Epithelial cell of esophagus (primary cell): ENCODE data around the gene PHB1.

Experiments
- DNase-seq: peaks from one replicate; pipeline ENCODE4 v3.0.0; 2010; ENCODE audit warnings: low read depth
- H3K4me3 ChIP-seq: 2 replicates; pipeline ENCODE4 v1.5.1; 2011; ENCODE audit warnings: mild to moderate bottlenecking, low read length, control low read depth
- CTCF ChIP-seq: IDR thresholded peaks from 2 replicates; pipeline ENCODE4 v1.5.1; 2011; ENCODE audit warnings: low read depth, mild to moderate bottlenecking, low read length, control low read depth, inconsistent platforms; ENCODE audit not compliant: insufficient read depth; ENCODE audit errors: missing control alignments

The PHB1 gene

DNA sequence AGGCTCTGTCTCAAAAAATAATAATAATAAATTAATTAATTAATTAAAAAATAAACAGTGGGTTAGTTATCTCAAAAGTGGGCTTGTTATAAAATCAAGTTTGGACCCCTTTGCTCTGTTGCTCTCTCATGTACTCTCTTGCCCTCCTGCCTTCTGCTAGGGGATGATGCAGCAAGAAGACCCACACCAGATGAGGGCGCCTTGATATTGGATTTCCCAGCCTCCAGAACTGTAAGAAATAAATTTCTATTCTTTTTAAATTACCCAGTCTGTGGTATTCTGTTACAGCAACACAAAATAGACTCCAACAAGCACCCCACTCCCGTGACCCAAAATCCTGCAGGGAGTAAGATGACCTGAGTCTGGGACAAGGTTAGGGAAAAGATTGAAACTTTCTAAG is 50.6 kb downstream of the PHB1 start:
- no peak overlapping the region for H3K4me3 ChIP-seq
- no peak for DNase-seq
- TF ChIP-seq CTCF = no peak

DNA sequence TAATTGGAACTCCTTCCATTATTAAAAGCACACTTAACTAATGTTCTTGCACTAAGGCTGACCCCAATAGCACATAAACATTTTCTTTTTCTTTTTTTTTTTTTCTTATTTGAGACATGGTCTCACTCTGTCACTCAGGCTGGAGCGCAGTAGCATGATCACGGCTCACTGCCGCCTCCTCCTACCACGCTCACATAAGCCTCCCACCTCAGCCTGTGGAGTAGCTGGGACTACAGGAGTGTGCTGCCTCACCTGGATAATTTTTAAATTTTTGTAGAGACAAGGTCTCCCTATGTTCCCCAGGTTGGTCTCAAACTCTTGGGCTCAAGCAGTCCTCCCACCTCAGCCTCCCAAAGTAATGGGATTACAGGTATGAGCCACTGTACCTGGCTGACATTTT is 51.4 kb downstream of the PHB1 start:
- DNase-seq = no peak
- TF ChIP-seq CTCF = no peak
- H3K4me3 ChIP-seq = no peak overlapping the region

DNA sequence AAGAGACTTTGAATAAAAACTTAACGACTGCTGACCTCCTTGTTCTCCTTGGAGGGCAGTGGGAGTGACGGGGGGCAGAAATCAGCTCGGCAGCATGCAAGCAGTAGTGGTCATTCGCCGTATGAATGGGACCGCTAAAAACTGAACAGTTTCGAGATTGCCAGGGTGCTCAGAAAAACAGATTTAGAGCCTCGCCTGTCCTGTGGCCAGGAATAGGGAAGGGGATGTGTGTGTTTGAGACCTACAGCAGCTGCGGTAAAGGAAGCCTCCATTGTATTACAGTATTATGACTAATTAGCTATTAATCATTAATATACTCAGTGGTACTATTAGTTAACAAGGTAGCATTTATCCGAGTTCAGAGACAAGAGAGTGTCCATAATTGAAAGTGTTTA is 52.0 kb downstream of the PHB1 start:
- peak; percentile 32 for DNase-seq
- TF ChIP-seq CTCF = no peak
- H3K4me3 ChIP-seq = peak overlapping the region; percentile 58

GRCh38 chr17:49361902-49362722 is 52.6 kb downstream of the PHB1 start, which contains the start of gene ZNF652:
TSS of gene ZNF652 (minus strand) at chr17:49362250. CDS start at chr17:49317725, 44,525 bp downstream.
- no peak for TF ChIP-seq CTCF
- peak within 1 kb of the TSS; percentile 72 for H3K4me3 ChIP-seq
- DNase-seq = peak; percentile 96

DNA sequence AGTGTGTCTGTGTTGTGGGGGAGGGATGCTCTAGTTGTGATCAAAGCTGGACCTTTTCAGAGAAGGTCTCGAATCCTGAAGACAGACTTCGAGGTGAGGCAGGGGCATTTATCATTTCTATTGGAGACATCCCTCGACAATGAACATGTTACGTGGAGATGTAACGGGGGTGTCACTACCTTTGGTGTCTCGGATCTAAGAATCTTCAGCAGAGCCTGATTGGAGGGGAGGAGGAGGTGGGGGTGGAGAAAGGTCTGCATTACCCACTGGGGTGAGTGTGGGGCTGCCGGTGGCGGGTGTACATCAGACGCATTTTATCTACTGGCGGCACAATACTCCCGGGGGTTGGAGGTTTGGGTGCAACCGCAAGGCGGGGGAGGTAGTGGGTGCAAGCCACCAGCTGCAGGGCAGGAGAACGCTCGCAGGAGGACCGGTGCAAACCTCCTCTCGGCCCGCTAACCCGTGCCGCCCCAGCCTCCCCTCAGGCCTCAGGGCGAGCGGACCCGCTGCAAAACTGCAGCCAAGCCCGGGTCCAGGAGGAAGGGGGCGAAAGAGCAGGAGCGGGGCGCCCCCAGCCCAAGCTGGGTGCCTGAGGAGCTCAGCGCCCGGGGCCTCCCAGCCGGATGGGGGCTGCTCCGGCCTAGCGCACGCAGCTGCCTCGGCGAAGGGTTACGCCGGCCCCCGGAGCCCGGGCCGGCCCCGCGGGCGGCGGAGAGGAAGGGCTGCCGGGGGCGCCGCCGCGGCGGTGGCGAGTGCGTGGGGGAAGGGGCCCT is 53.4 kb downstream of the PHB1 start:
- peak overlapping the region; percentile 72 for H3K4me3 ChIP-seq
- TF ChIP-seq CTCF = no peak
- peak; percentile 53 for DNase-seq

DNA sequence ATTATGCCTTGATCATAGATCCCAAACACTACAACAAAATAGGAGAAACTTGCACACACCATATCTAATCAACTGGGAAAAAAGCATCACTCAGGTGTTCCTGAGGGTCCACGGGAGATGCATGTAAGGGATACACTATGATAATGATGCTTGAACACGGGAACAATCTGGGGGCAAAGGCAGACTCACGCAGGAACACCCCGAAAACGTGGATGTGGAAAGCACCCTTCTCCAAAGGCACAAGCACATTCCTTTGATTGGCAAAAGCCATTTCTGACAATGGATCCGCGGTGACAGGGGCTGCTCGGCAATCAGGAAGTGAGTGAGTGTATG is 53.9 kb downstream of the PHB1 start:
- peak overlapping the region; percentile 72 for H3K4me3 ChIP-seq
- no peak for DNase-seq
- TF ChIP-seq CTCF = no peak
